Brain microvascular endothelial cell (primary cell): ENCODE measurements around the gene RBM19.

Experiments
- DNase-seq: peaks from one replicate; pipeline ENCODE4 v3.0.0-alpha.2; 2020
- H3K27ac ChIP-seq: fragments of 250-450 bp; sonication (Bioruptor Pico); 2 replicates; pipeline ENCODE4 v1.5.1; 2020; ENCODE audit warnings: mild to moderate bottlenecking, moderate library complexity
- H3K27me3 ChIP-seq: fragments of 250-450 bp; sonication (Bioruptor Pico); replicated peaks from 2 replicates; pipeline ENCODE4 v1.5.1; 2020; ENCODE audit warnings: mild to moderate bottlenecking
- H3K36me3 ChIP-seq: fragments of 250-450 bp; sonication (Bioruptor Pico); replicated peaks from 2 replicates; pipeline ENCODE4 v1.5.1; 2020; ENCODE audit warnings: mild to moderate bottlenecking
- H3K4me3 ChIP-seq: 2 replicates; pipeline ENCODE4 v1.5.1; 2011; ENCODE audit warnings: low read depth, mild to moderate bottlenecking, control low read depth, low read length, moderate library complexity
- CTCF ChIP-seq: IDR thresholded peaks from 2 replicates; pipeline ENCODE4 v1.5.1; 2011; ENCODE audit warnings: low read depth, mild to moderate bottlenecking, moderate library complexity, low read length, control low read depth, inconsistent platforms; ENCODE audit errors: missing control alignments
- in situ Hi-C: cut with HindIII; loops from 2 replicates; pipeline ENCODE4 v1.10.0; 2017; ENCODE audit warnings: low sequenced_read_pairs, low pct_ligation_motif_present

The RBM19 gene

GRCh38 chr12:113847856-113848255, 118.3 kb downstream of the RBM19 start:
- Histone ChIP-seq H3K36me3 (no peaks in the 10 kb centered on the region), H3K27me3 (no peaks in the 10 kb centered on the region), H3K4me3 (no peak overlapping the region), H3K27ac (no peak overlapping the region)
- no peak for DNase-seq
- in situ Hi-C loops = no loop called here
- TF ChIP-seq CTCF = no peak

- H3K4me3 ChIP-seq = no peak overlapping the region
- no peaks in the 10 kb centered on the region for H3K27me3 ChIP-seq
- H3K27ac ChIP-seq = no peak overlapping the region
- TF ChIP-seq CTCF = no peak
- no peak for DNase-seq
- in situ Hi-C loops = no loop called here
- H3K36me3 ChIP-seq = no peaks in the 10 kb centered on the region
These were observed 119.0 kb downstream of the RBM19 start for GRCh38 chr12:113846883-113847755.

- no peaks in the 10 kb centered on the region for H3K27me3 ChIP-seq
- no peak overlapping the region for H3K4me3 ChIP-seq
- DNase-seq = no peak
- peaks cover 2% of the 10 kb centered on the region for H3K36me3 ChIP-seq
- in situ Hi-C loops = no loop called here
- no peak for TF ChIP-seq CTCF
- H3K27ac ChIP-seq = no peak overlapping the region
These were observed 120.0 kb downstream of the RBM19 start for GRCh38 chr12:113845900-113846674.

GRCh38 chr12:113844495-113845210, 121.5 kb downstream of the RBM19 start:
- H3K27me3 ChIP-seq = no peaks in the 10 kb centered on the region
- TF ChIP-seq CTCF = no peak
- DNase-seq = peak; percentile 8
- H3K4me3 ChIP-seq = no peak overlapping the region
- peaks cover 2% of the 10 kb centered on the region for H3K36me3 ChIP-seq
- in situ Hi-C loops = no loop called here
- H3K27ac ChIP-seq = no peak overlapping the region

GRCh38 chr12:113842699-113843098, 123.4 kb downstream of the RBM19 start:
- H3K27me3 ChIP-seq = no peaks in the 10 kb centered on the region
- in situ Hi-C loops = no loop called here
- H3K4me3 ChIP-seq = no peak overlapping the region
- TF ChIP-seq CTCF = no peak
- H3K27ac ChIP-seq = no peak overlapping the region
- H3K36me3 ChIP-seq = peaks cover 2% of the 10 kb centered on the region
- DNase-seq = no peak
